ENCODE data around the gene SLU7. TPM values are rescaled to one million over a fixed set of nuclear protein-coding genes. Genes with fewer than 3 reads are reported as not detected.

Gene SLU7
- 10 to 100 TPM; 31.5 to 48.8 TPM for total RNA-seq

DNA sequence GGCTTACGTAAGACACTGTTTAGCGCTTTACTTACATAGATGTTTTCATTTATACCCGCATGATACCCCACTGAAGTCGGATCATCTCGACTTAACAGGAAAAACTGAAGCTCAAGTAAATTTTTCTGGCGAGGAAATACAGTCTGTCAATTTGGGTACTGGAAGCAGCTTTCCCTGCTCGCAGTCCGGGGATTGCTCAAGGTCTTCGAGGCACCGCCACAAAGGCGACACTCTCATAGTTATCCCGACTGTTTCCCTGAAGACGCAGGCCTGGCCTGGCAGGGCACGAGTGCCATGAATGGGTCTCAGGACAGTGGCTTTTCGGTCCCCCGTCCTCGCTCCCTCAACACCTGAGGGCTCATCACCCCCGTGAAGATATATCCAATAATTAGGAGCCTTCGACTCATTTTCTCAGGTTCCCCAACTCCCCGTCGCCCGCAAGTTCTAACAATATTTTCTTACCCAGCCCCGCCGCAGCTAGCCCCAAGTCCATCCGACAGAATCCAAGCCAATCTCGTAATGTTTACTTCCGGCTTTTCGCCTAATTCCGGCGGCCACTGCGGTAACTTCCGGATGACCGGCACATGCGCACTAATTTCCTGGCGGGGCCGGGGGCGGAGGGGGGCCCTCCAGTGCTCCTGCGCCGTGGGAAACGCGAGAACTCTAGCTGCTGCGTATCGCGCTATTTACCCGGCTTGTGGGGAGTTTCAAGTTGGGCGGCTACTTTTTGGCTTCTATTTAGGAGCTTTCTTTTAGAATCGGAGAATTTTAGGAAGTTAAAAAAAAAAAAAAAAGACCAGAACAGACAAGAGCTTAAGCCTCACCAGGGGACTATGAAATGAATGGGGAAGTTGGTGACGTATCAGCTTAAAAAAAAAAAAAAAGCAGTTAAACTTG is at the start of gene SLU7:
TSS of gene SLU7 (minus strand) at position 521 of the 897 bp plus-strand sequence. CDS start 3,787 bp downstream, outside the sequence.
- H3K4me3 ChIP-seq, result peak within 1 kb of the TSS; percentile 64
- H3K36me3 ChIP-seq, result peaks cover 6% of the 10 kb centered on the region
- TF ChIP-seq, protein P1, sequence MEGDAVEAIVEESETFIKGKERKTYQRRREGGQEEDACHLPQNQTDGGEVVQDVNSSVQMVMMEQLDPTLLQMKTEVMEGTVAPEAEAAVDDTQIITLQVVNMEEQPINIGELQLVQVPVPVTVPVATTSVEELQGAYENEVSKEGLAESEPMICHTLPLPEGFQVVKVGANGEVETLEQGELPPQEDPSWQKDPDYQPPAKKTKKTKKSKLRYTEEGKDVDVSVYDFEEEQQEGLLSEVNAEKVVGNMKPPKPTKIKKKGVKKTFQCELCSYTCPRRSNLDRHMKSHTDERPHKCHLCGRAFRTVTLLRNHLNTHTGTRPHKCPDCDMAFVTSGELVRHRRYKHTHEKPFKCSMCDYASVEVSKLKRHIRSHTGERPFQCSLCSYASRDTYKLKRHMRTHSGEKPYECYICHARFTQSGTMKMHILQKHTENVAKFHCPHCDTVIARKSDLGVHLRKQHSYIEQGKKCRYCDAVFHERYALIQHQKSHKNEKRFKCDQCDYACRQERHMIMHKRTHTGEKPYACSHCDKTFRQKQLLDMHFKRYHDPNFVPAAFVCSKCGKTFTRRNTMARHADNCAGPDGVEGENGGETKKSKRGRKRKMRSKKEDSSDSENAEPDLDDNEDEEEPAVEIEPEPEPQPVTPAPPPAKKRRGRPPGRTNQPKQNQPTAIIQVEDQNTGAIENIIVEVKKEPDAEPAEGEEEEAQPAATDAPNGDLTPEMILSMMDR (IDR thresholded peaks at IDR 0.05), result no peak
- peak within 1 kb of the TSS; percentile 89 to 93 for H3K9ac ChIP-seq (ENCODE audit: low read depth in 2 of 2, low read length in 2 of 2)
- intact Hi-C loops (cut with DNase I), result no loop called here
- peak; percentile 95 for DNase-seq
- H3K9me3 ChIP-seq, result no peaks in the 10 kb centered on the region
- H3K4me1 ChIP-seq, result peaks cover 7% of the 10 kb centered on the region
- H3K27ac ChIP-seq, result peak within 1 kb of the TSS; percentile 76
- no peaks in the 10 kb centered on the region for H3K27me3 ChIP-seq

DNA sequence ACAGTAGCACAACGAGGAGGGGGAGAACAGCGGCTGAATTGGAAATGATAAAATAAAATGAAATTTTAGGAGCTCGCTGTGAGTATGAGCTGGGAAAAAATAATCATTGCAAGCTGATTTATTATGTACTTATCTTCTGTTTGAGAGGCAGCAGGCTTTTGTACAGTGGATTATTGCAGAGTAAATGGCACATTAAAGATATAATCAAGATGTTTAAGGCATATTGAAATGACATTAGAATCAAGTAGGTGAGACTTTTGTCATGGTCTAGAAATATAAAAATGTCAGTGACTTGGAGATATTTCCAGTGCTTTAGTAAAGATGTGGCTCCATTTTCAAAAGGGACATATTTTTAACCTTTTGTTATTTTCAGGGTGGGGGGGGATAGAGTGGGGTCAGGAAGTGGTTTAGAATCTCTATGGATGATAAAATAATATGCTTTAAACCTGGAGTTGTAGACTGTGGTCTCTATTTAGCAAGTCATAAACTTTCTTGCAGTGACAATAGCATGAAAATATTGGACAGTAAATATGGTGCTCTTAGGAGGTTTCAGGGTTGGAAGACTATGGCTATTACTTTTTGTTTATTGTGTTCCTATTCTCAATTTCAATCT is 49.6 kb upstream of the SLU7 start:
- Histone ChIP-seq H3K36me3 (no peaks in the 10 kb centered on the region), H3K9ac (ENCODE audit: low read depth in 2 of 2, low read length in 2 of 2) (peak overlapping the region in 1 of 2 donors; percentile 49), H3K9me3 (no peaks in the 10 kb centered on the region), H3K27ac (peak overlapping the region; percentile 73), H3K4me3 (peak overlapping the region; percentile 30), H3K4me1 (peaks cover 11% of the 10 kb centered on the region), H3K27me3 (no peaks in the 10 kb centered on the region)
- DNase-seq, result no peak
- TF ChIP-seq, protein P1 (IDR thresholded peaks at IDR 0.05), result no peak
- intact Hi-C loops (cut with DNase I), result no loop called here

DNA sequence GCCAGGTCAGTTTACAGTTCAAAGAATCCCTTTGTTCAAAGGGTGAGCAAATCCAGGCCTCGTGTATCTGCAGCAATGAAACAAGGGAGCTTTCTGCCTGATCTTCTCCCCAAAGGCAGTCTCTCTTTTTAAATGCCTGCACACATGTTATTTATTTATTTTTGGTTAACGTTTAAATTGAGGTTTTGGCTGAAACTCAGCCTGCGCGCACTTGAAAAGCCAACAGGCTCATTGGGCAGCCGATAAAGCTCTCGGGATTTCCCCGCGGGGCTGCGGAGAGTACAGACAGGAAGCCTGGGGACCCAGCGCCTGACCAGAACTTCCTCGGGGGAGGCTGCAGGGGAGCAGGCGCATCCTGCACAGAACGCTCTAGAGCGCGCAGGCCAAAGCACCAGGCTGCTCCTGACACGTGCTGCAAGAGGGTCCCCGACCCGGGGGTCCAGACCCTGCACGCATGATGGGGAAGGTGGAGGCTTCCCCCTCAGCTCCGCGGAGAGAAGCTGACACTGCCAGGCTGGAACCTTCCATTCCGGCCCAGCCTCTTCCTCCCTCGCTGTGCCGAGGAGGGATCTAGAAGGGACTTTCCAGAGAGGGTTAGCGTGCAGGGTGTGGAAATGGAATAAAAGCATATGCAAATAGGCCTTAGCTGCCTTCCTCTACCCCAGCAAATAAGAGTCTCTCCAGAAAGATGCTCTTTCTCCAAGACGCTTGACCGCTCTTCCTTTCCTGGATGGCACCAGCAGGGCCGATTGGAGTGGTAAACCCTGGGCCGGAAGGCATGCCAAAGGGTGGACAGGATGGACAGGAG is 48.9 kb upstream of the SLU7 start:
- H3K27ac ChIP-seq, result peak overlapping the region; percentile 73
- H3K9me3 ChIP-seq, result no peaks in the 10 kb centered on the region
- no peaks in the 10 kb centered on the region for H3K36me3 ChIP-seq
- peak; percentile 89 for DNase-seq
- peak overlapping the region in 1 of 2 donors; percentile 49 for H3K9ac ChIP-seq (ENCODE audit: low read depth in 2 of 2, low read length in 2 of 2)
- intact Hi-C loops (cut with DNase I), result no loop called here
- peak overlapping the region; percentile 30 for H3K4me3 ChIP-seq
- TF ChIP-seq, protein P1 (IDR thresholded peaks at IDR 0.05), result no peak
- H3K4me1 ChIP-seq, result peaks cover 11% of the 10 kb centered on the region
- no peaks in the 10 kb centered on the region for H3K27me3 ChIP-seq

DNA sequence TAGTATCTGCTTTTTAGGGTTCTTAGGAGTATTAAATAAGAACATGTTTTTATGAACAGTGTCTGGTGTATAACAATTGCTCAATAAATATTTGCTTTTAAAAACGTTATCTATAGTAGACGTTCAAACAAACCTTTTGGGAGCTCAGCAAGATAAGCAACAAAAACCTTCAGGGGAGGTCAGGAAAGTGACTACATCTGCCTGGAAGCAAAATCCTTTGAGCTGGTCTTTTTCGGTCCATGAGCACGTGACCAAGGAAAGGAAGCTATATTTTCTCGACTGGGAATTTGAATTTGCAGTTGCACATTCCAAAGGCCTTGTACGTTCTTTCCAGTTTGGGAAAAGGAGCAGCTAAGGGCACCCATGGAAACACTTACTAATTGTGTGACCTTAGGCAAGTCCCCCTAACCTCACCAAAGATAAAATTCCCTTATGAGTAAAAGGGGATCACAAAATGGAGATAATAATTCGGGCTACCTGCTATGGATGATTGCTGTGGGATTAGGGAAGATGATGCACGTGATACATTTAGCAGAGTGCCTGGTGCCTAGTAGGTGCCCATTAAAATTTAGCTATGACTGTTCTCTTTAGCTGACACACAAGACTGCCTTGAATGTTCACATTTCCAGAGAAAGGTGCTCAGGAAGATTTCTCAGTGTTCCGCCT is 48.1 kb upstream of the SLU7 start:
- Histone ChIP-seq H3K9ac (ENCODE audit: low read depth in 2 of 2, low read length in 2 of 2) (no peak overlapping the region), H3K4me1 (peaks cover 10% of the 10 kb centered on the region), H3K27me3 (no peaks in the 10 kb centered on the region), H3K36me3 (no peaks in the 10 kb centered on the region), H3K9me3 (no peaks in the 10 kb centered on the region), H3K27ac (peak overlapping the region; percentile 73), H3K4me3 (peak overlapping the region; percentile 30)
- TF ChIP-seq, protein P1 (IDR thresholded peaks at IDR 0.05), result no peak
- no peak for DNase-seq
- intact Hi-C loops (cut with DNase I), result no loop called here

DNA sequence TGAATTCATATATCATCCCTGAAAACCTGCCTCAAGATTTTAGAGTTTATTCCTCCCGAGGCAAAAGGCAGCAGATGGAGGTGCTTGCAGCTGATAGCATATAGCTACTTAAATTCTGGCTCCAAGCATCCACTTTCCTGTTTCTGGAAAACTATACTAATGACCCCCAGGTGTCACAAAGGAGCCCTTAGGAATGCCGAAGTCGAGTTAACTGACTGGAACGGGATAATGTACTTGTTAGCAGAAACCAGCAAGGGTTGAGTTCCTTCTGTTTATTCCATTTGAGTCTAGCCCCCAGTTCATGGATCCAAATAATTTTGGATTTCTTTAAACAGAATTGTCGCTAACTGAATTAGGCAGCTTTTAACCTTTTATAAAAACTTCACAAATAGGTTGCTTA is 47.2 kb upstream of the SLU7 start:
- TF ChIP-seq, protein P1 (IDR thresholded peaks at IDR 0.05), result no peak
- no peak overlapping the region for H3K27ac ChIP-seq
- peaks cover 6% of the 10 kb centered on the region for H3K4me1 ChIP-seq

More for the DNA sequence above, 47.2 kb upstream of the SLU7 start:
- no peaks in the 10 kb centered on the region for H3K27me3 ChIP-seq
- DNase-seq, result no peak
- H3K9me3 ChIP-seq, result no peaks in the 10 kb centered on the region
- no peaks in the 10 kb centered on the region for H3K36me3 ChIP-seq
- intact Hi-C loops (cut with DNase I), result no loop called here
- H3K4me3 ChIP-seq, result no peak overlapping the region
- H3K9ac ChIP-seq (ENCODE audit: low read depth in 2 of 2, low read length in 2 of 2), result no peak overlapping the region
